Hematopoietic multipotent progenitor cell treated with erythropoietin and hydrocortisone succinate and interleukin-3 and kit ligand, for 4 days (in vitro differentiated cells): ENCODE data around the gene EFNA5.
"Not testable (repeated sequence)": the region's sequence is repeated elsewhere in the genome, so short reads cannot be mapped to it uniquely, and the experiment has no call there.

Source experiments
- DNase-seq: peaks from one replicate; pipeline ENCODE4 v3.0.0-alpha.2; 2015

Gene EFNA5

DNA sequence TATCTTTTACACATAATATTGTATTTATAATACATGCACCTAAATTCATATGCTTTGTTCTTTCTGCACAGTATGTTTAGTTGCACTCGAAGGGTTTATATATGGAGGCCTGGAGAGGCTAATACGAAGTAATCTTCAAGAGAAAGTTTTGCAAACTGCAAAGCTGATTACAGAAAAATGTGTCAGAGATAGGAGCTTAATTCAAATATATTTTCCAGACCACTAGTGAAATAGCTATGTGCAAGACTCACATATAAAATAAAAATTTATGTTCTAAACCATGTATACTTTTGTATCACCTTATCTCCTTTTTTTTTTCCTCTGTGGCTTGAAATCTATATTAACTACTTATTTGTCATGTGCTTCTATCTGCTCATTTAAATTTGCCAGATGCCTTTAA, 313.8 kb downstream of the EFNA5 start:
- no peak for DNase-seq

DNA sequence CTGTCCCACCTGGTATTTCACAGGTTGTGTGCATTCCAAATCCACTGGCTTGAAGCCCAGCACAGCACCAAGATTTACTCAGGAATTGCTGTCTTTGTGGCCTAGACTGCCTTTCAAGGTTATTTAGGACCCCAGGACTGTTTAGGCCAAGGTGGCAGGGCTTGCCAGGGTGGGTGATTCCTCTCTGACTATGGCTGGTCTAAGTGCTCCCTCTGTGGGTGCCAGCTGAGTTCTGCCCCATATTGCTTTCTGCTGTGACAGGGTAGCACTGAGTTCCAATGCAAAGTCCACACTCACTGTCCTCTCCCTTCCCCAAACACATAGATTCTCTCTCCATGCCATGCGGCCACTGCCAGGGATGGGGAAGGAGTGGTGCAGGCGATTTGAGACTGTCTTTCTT, 318.2 kb downstream of the EFNA5 start:
- no peak for DNase-seq

DNA sequence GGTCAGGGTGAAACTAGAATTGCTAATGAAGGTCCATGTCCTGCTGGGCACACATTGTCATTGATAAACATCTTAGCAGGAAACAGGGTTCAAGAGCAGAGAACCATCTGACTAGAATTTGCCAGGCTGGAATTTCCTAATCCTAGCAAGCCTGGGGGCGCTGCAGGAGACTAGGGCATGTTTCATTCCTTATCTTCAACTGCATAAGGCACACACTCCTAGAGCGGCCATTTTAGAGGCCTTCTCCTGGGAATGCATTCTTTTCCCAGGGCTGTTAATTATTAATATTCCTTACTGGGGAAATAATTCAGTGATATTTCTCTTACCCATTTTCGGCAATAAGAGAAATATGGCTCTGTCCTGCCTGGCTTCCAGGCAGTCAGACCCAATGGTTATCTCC, 324.2 kb downstream of the EFNA5 start:
- not testable (repeated sequence) for DNase-seq

DNA sequence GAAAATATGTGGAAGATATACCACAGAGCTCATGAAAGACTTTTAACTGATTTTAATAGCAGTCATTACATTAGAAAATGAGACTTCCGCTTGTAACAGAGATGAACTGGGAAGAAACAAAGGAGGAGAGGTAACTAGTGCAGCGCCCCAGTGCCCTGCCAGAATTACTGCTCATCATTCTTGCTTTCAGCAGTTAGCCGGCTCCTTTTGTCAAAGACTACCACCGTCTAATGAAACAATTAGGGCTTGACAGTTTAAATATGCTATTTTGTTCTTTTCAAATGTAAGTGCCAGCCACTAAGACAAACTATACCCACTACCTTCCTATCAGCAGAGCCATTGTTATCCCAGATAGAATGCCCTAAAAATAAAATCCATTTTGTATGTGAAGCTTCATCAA, 328.4 kb downstream of the EFNA5 start:
- DNase-seq = no peak

GRCh38 chr5:107341376-107342084, 329.2 kb downstream of the EFNA5 start:
- DNase-seq = no peak

DNA sequence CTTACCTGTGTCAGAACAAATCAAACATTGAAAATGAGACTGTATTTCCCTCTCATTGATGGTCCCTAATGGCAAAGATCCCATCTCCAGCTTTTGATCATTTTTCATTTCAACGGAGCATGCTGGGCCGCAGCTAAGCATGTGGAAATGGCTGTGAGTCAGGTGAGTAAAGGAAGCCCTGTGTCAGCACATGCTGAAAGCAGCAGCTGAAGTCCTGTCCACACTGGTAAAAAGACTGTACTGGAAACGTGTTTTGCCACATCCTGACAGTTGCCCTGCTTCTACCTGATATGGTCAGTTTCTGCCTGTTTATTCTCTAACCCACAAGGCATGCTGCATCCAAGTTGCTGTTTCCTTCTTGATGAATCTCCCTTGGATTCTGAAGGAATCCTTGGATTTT, 330.1 kb downstream of the EFNA5 start:
- DNase-seq = no peak

- no peak for DNase-seq
Measured at GRCh38 chr5:107338335-107338734, 332.4 kb downstream of the EFNA5 start.

- DNase-seq = no peak
Measured at GRCh38 chr5:107337281-107337680, 333.5 kb downstream of the EFNA5 start.

- no peak for DNase-seq
Measured at GRCh38 chr5:107331882-107332281, 338.9 kb downstream of the EFNA5 start.

DNA sequence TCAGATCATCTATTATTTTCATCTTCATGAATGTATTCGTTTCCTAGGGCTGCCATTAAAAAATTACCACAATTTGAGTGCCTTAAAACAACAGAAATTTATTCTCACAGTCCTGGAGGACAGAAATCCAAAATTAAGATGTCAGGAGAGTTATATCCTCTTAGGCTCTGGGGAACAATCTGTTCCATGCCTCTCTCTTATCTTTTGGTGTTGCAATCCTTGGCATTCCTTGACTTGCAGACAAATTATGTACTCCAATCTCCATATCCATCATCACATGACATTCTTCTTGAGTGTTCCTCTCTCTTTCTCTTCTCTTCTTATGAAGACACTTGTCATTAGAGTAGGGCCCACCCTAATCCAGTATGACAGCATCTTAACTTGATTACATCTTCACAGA, 339.4 kb downstream of the EFNA5 start:
- DNase-seq = no peak

GRCh38 chr5:107330903-107331302, 339.8 kb downstream of the EFNA5 start:
- DNase-seq = no peak

DNA sequence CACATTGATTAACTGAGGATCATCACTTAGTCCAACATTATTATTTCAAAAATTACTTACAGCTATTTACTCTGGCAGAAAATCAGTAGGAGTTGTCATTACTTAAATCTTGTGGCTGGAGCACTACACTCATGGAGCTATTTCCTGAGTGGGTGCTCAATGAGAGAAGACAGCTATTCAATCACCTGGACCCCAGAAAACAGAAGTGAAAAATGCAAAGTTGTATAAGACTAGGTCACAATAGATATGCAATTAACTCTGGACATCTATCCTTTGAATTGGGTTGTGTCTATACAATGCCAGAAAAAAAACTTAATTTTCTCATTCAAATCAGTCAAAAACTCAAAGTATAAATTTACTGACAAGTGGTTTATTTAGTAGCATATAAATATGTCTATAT, 340.9 kb downstream of the EFNA5 start:
- DNase-seq = no peak
